Cardiac muscle cell (in vitro differentiated cells and primary cell): ENCODE data around the gene ZNF594. TPM values are rescaled to one million over a fixed set of nuclear protein-coding genes. Genes with fewer than 3 reads are reported as not detected.
"Not testable (repeated sequence)": the region's sequence is repeated elsewhere in the genome, so short reads cannot be mapped to it uniquely, and the experiment has no call there.

ENCODE experiments used
- DNase-seq, 2 donors: peaks; one replicate each; pipeline versions ENCODE4 v3.0.0 to v3.0.0-alpha.2; 2010 to 2017; ENCODE audit warnings: low read depth in 1 of 2, low spot score in 1 of 2
- H3K27ac ChIP-seq: fragments of 200-600 bp; sonication (generic); 2 replicates; pipeline ENCODE4 v1.5.1; 2016
- H3K27me3 ChIP-seq: fragments of 200-600 bp; sonication (generic); 2 replicates; pipeline ENCODE4 v1.6.0; 2016; ENCODE audit warnings: control low read depth
- H3K36me3 ChIP-seq: fragments of 200-600 bp; sonication (generic); 2 replicates; pipeline ENCODE4 v1.5.1; 2016; ENCODE audit warnings: control low read depth
- H3K4me1 ChIP-seq: fragments of 200-600 bp; sonication (generic); 2 replicates; pipeline ENCODE4 v1.8.1; 2017; ENCODE audit warnings: low read depth, mild to moderate bottlenecking, mixed run types
- H3K4me3 ChIP-seq: fragments of 200-600 bp; sonication (generic); 2 replicates; pipeline ENCODE4 v1.5.1; 2016; ENCODE audit warnings: mild to moderate bottlenecking
- H3K9me3 ChIP-seq: fragments of 200-600 bp; sonication (generic); 2 replicates; pipeline ENCODE4 v1.5.1; 2017; ENCODE audit warnings: low read depth, mild to moderate bottlenecking, control low read depth
- polyA plus RNA-seq: library from polyadenylated mRNA; unstranded; fragments of >200 nt; fragmentation: Nextera tagmentation; extraction: Ambion mirVana; gene quantifications from 2 replicates; pipeline ENCODE4 v1.2.1, GENCODE V29; 2016
- total RNA-seq: library from RNA; depleted of rRNA; stranded (reverse); fragments of >200 nt; gene quantifications from 2 replicates; pipeline ENCODE4 v1.2.3, GENCODE V29; 2016
- TF ChIP-seq, protein P1 (sequence below): IDR thresholded peaks from 2 replicates; pipeline ENCODE4 v1.5.1; 2012; ENCODE audit warnings: low read depth, mild to moderate bottlenecking, low read length

Gene ZNF594
- total and polyA plus RNA-seq, 2 experiments from 2014 or later, result 13.6 to 30.6 TPM

DNA sequence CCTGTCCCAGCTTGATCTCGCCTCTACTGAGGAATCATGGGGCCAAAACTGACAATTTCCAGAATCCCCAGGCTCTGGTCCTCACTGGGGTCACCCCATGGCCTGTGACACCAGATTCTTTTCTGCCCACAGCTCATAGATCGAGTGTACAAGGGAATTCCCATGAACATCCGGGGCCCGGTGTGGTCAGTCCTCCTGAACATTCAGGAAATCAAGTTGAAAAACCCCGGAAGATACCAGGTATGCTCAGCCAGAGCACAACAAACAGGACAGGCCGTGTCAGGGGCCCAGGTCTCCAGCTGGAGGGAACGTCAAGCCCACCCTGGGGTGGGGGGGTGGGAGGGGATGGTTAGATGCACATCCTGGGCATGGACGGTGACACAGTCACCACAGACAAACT, 58.4 kb downstream of the ZNF594 start:
- no peaks in the 10 kb centered on the region for H3K27me3 ChIP-seq
- no peak overlapping the region for H3K4me3 ChIP-seq
- no peak for DNase-seq
- no peaks in the 10 kb centered on the region for H3K4me1 ChIP-seq
- no peaks in the 10 kb centered on the region for H3K9me3 ChIP-seq
- TF ChIP-seq, protein P1, sequence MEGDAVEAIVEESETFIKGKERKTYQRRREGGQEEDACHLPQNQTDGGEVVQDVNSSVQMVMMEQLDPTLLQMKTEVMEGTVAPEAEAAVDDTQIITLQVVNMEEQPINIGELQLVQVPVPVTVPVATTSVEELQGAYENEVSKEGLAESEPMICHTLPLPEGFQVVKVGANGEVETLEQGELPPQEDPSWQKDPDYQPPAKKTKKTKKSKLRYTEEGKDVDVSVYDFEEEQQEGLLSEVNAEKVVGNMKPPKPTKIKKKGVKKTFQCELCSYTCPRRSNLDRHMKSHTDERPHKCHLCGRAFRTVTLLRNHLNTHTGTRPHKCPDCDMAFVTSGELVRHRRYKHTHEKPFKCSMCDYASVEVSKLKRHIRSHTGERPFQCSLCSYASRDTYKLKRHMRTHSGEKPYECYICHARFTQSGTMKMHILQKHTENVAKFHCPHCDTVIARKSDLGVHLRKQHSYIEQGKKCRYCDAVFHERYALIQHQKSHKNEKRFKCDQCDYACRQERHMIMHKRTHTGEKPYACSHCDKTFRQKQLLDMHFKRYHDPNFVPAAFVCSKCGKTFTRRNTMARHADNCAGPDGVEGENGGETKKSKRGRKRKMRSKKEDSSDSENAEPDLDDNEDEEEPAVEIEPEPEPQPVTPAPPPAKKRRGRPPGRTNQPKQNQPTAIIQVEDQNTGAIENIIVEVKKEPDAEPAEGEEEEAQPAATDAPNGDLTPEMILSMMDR, result no peak
- H3K36me3 ChIP-seq, result no peaks in the 10 kb centered on the region
- H3K27ac ChIP-seq, result no peak overlapping the region

DNA sequence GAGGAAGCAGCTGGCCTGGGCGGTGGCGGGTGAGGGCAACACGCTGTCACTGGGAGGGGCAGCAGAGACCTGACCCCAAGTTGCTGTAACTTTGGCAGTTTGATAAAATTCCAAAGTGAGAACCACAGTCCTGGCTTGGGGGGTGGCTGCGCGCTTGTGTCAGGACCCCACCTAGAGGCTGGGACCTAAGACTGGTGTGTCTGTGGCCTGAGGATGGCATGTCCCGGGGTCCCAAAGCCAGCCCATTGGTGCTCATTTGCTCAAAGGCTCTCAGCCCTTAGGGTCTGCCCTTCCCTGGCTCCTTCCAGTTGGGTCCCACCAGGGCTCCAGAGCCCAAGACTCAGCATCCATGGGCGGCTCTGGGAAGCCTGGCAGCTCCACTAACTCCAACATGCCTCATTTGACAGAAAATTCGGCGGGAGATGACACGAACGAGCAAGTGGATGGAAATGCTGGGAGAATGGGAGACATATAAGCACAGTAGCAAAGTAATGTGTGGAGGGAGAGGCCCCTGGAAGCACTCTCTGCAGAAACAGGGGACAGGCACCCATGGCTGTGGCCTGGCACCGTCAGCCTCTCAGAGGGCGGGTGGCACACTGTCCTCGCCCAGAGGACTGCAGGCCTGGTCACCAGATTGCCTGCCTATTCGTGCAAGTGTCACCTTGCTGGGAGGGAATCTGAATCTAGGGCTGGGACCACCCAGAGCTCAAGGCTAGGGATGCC, 59.0 kb downstream of the ZNF594 start:
- H3K4me3 ChIP-seq, H3K9me3 ChIP-seq, H3K27me3 ChIP-seq, DNase-seq, H3K27ac ChIP-seq, H3K4me1 ChIP-seq, H3K36me3 ChIP-seq: not testable (repeated sequence)

DNA sequence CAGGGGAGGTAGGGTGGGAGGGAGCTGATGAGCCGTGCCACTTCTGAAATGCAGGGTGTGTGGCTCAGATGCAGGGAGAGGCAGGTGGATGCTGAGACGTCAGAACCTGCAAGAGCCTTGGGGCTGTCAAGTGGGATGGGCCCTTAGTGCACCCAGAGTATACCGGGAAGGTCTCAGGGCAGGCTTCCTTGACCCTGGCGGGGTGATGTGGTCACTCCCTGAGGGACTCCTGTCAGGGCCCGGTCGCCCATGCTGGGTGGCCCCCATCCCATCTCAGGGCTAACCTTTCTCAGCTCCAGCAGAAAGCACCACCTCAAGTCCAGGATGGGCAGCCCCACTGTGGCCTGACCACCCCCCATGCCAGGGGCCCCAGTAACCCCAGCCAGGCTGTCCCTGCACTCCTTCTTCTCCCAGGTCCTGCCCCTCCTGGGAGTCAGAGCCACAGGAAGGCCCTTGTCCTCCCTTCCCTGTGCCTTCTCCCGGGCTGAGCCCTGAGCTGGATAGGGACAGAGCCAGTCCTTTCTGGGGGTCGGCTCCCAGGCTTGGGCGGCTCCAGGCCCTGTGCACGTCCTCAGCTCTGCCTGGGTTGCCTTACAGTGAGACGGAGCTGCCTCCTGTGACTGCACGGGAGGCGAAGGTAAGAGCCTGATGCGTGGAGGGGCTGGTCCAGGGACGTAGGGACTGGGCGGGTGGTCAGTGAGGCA, 59.7 kb downstream of the ZNF594 start:
- not testable (repeated sequence) for H3K27me3 ChIP-seq, H3K36me3 ChIP-seq, H3K4me3 ChIP-seq, H3K27ac ChIP-seq, H3K9me3 ChIP-seq, H3K4me1 ChIP-seq, DNase-seq

DNA sequence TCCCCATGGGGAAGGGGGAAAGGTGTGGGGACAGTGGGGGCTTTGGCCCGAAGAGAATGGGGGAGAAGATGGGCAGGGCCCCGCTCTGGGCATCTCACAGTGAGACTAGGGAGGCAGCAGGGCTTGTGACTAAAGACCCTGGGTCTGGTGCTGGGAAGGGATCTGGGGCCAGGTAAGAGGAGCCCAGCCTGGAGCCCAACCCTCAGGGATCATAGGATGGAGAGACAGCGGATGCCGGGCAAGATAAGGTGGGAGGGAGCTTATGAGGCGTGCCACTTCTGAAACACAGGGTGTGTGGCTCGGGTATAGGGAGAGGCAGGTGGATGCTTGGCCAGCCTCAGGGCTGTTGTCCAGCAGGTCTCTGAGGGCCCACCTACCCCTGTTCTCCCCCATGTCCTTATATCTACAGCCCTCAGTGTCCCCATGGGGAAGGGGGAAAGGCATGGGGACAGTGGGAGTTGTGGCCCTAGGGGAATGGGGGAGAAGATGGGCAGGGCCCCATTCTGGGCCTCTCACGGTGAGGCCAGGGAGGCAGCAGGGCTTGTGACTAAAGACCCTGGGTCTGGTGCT, 60.4 kb downstream of the ZNF594 start:
- DNase-seq, result no peak
- H3K9me3 ChIP-seq, result no peaks in the 10 kb centered on the region
- no peaks in the 10 kb centered on the region for H3K27me3 ChIP-seq
- H3K4me1 ChIP-seq, result no peaks in the 10 kb centered on the region
- no peak overlapping the region for H3K27ac ChIP-seq
- H3K4me3 ChIP-seq, result no peak overlapping the region
- H3K36me3 ChIP-seq, result no peaks in the 10 kb centered on the region
- TF ChIP-seq, protein P1, result no peak

DNA sequence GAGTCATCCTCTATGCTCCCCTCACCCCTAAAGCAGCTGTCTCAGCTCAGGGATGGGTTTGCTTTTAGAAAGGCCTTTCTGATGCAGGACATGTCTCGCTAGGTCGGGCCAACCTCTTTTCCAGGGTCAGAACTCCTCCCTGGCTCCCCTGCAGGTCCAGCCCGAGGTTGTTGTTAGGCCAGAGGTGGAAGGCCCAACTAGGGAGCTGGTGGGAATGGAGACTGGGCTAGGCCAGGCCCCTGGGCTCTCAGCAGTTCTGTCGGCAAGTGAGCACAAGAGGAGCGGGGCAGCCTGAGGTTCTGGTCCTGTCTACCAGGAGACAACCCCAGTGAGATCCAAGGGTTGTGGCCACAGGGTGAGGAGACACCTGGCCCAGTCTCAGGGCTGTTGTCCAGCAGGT, 61.0 kb downstream of the ZNF594 start:
- not testable (repeated sequence) for H3K9me3 ChIP-seq, DNase-seq, H3K4me1 ChIP-seq, H3K27ac ChIP-seq, H3K4me3 ChIP-seq, H3K36me3 ChIP-seq, H3K27me3 ChIP-seq

DNA sequence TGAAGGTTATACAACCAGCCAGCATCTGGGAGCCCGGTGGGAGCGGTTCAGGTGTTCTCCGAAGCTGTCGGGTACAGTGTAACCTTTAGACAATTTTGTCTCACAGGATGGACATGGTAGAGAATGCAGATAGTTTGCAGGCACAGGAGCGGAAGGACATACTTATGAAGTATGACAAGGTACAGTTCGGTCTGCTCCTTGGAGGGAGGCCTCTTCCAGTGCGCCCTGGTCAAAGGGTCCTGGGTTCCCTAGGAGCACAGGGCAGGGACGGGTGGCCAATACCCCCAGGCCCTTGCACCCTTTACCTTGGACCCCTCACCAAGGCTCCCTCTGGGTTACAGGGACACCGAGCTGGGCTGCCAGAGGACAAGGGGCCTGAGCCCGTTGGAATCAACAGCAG, 61.4 kb downstream of the ZNF594 start:
- not testable (repeated sequence) for H3K27ac ChIP-seq, H3K36me3 ChIP-seq, DNase-seq, H3K9me3 ChIP-seq, H3K27me3 ChIP-seq, H3K4me3 ChIP-seq, H3K4me1 ChIP-seq

DNA sequence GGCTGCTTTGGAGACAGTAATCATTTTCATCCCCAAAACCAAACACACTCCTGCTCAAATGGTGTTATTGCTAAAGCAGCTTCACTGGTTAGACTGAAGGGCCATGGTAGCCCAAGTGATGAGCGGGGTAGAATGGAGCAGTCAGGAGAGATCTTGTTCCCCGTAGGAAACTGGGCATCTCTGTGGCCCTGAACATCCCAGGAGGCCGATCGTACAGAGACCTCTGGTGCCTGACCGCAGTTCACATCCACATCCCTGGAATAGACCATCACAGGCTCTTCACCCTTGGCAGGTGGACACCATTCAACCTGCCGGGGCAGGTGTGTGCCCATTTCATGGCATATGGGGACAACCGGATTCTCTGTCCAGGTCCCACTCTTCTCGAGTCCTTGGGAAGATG, 61.9 kb downstream of the ZNF594 start:
- H3K4me1 ChIP-seq, DNase-seq, H3K9me3 ChIP-seq, H3K4me3 ChIP-seq, H3K27me3 ChIP-seq, H3K27ac ChIP-seq, H3K36me3 ChIP-seq: not testable (repeated sequence)

Other genes with a start within 250 kb of the ZNF594 start
- 1,337 and 2,688 TPM in 2 replicates for gene PFN1, start 243.3 kb downstream of the ZNF594 start, total RNA-seq
- 1,185 and 1,476 TPM in 2 replicates for gene PFN1, start 243.3 kb downstream of the ZNF594 start, polyA plus RNA-seq
- 595 and 1,068 TPM in 2 replicates for gene ENO3, start 240.7 kb downstream of the ZNF594 start, total RNA-seq
- gene ENO3, start 240.7 kb downstream of the ZNF594 start, polyA plus RNA-seq, result 955 and 1,853 TPM in 2 replicates
- 199 and 227 TPM in 2 replicates for gene SPAG7, start 224.1 kb downstream of the ZNF594 start, total RNA-seq
- gene SPAG7, start 224.1 kb downstream of the ZNF594 start, polyA plus RNA-seq, result 394 and 399 TPM in 2 replicates
- gene CAMTA2, start 204.2 kb downstream of the ZNF594 start, total RNA-seq, result 10.5 and 11.6 TPM in 2 replicates
- gene CAMTA2, start 204.2 kb downstream of the ZNF594 start, polyA plus RNA-seq, result 17.8 and 18.3 TPM in 2 replicates
- gene INCA1, start 194.3 kb downstream of the ZNF594 start, total RNA-seq, result 1.9 and 6.7 TPM in 2 replicates
- gene INCA1, start 194.3 kb downstream of the ZNF594 start, polyA plus RNA-seq, result 6.4 and 6.9 TPM in 2 replicates
- 57.9 and 65.8 TPM in 2 replicates for gene KIF1C, start 193.9 kb downstream of the ZNF594 start, total RNA-seq
- gene KIF1C, start 193.9 kb downstream of the ZNF594 start, polyA plus RNA-seq, result 62.9 and 67.1 TPM in 2 replicates
- gene SLC52A1, start 156.4 kb downstream of the ZNF594 start, total RNA-seq, result not detected in 2 replicates
- 0.16 TPM in 1 of 2 replicates, not detected in the other for gene SLC52A1, start 156.4 kb downstream of the ZNF594 start, polyA plus RNA-seq
- gene ZFP3, start 113.4 kb downstream of the ZNF594 start, total RNA-seq, result 0.21 and 0.95 TPM in 2 replicates
- gene ZFP3, start 113.4 kb downstream of the ZNF594 start, polyA plus RNA-seq, result 1.5 and 2.4 TPM in 2 replicates
- gene ZNF232, start 80.0 kb downstream of the ZNF594 start, total RNA-seq, result 14.2 and 21.0 TPM in 2 replicates
- gene ZNF232, start 80.0 kb downstream of the ZNF594 start, polyA plus RNA-seq, result 13.8 and 18.2 TPM in 2 replicates
- gene USP6, start 75.8 kb downstream of the ZNF594 start, total RNA-seq, result 0.03 TPM in 1 of 2 replicates, not detected in the other
- gene USP6, start 75.8 kb downstream of the ZNF594 start, polyA plus RNA-seq, result 0.53 and 0.54 TPM in 2 replicates
- gene SCIMP, start 43.0 kb upstream of the ZNF594 start, total RNA-seq, result not detected in 2 replicates
- gene SCIMP, start 43.0 kb upstream of the ZNF594 start, polyA plus RNA-seq, result 0.72 and 0.91 TPM in 2 replicates
- 37.5 and 38.5 TPM in 2 replicates for gene RABEP1, start 90.4 kb upstream of the ZNF594 start, total RNA-seq
- 36.0 and 43.5 TPM in 2 replicates for gene RABEP1, start 90.4 kb upstream of the ZNF594 start, polyA plus RNA-seq
- gene NUP88, start 227.8 kb upstream of the ZNF594 start, total RNA-seq, result 86.3 and 89.7 TPM in 2 replicates
- 70.5 and 74.4 TPM in 2 replicates for gene NUP88, start 227.8 kb upstream of the ZNF594 start, polyA plus RNA-seq
- gene RPAIN, start 228.3 kb upstream of the ZNF594 start, total RNA-seq, result 117 and 185 TPM in 2 replicates
- 117 and 119 TPM in 2 replicates for gene RPAIN, start 228.3 kb upstream of the ZNF594 start, polyA plus RNA-seq
- gene C1QBP, start 247.3 kb upstream of the ZNF594 start, total RNA-seq, result 156 and 211 TPM in 2 replicates
- gene C1QBP, start 247.3 kb upstream of the ZNF594 start, polyA plus RNA-seq, result 241 and 299 TPM in 2 replicates